HEK293T (cell line): ENCODE measurements around the gene MYH6.

Experiments
- ARNT ChIP-seq: fragments of 450-650 bp; IDR thresholded peaks from 2 replicates; pipeline ENCODE4 v1.6.1; 2017; ENCODE audit warnings: mild to moderate bottlenecking
- BHLHE40 ChIP-seq: fragments of 450-650 bp; IDR thresholded peaks from 2 replicates; pipeline ENCODE4 v1.6.1; 2016; ENCODE audit warnings: mild to moderate bottlenecking, moderate library complexity, borderline replicate concordance
- FOXA1 ChIP-seq: fragments of 450-650 bp; IDR thresholded peaks from 2 replicates; pipeline ENCODE4 v1.6.1; 2016; ENCODE audit warnings: mild to moderate bottlenecking
- FOXK2 ChIP-seq: fragments of 450-650 bp; IDR thresholded peaks from 2 replicates; pipeline ENCODE4 v1.6.1; 2016; ENCODE audit warnings: mild to moderate bottlenecking
- FOXM1 ChIP-seq: fragments of 450-650 bp; IDR thresholded peaks from 2 replicates; pipeline ENCODE4 v1.6.1; 2017; ENCODE audit warnings: mild to moderate bottlenecking, borderline replicate concordance
- HDGF ChIP-seq: fragments of 450-650 bp; IDR thresholded peaks from 2 replicates; pipeline ENCODE4 v1.6.1; 2017; ENCODE audit warnings: antibody characterized with exemption, borderline replicate concordance
- SP1 ChIP-seq: fragments of 450-650 bp; IDR thresholded peaks from 2 replicates; pipeline ENCODE4 v1.6.1; 2017
- TARDBP ChIP-seq: fragments of 450-650 bp; IDR thresholded peaks from 2 replicates; pipeline ENCODE4 v1.6.1; 2016
- ZNF384 ChIP-seq: fragments of 450-650 bp; IDR thresholded peaks from 2 replicates; pipeline ENCODE4 v1.6.1; 2016
- TF ChIP-seq, protein P1 (sequence below): fragments of 450-650 bp; IDR thresholded peaks from 2 replicates; pipeline ENCODE4 v1.6.1; 2016

DNA sequence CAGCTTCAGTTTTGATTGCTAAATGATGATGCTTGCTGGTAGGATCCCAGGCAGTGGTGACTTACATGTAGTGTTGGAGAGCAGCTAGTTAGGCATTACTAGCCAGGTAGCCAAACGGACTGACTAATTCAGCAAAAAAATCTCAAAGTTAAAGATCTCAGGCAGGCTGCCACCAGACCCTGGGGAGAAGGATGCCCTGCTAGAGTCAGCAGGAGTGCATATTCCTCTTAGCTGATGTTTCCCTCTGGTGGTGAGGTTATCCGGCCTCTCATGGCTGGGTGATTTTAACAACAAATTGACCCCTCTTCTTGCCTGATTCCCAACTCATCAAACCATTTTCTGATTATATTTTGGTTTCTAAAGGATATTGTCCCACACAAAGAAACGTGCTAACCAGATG lies 45.9 kb downstream of the MYH6 start:
- TF ChIP-seq TARDBP: no peak
- TF ChIP-seq FOXM1: no peak
- no peak for TF ChIP-seq BHLHE40
- TF ChIP-seq ARNT: no peak
- TF ChIP-seq FOXK2: no peak
- no peak for TF ChIP-seq SP1
- no peak for TF ChIP-seq HDGF
- TF ChIP-seq, protein P1, sequence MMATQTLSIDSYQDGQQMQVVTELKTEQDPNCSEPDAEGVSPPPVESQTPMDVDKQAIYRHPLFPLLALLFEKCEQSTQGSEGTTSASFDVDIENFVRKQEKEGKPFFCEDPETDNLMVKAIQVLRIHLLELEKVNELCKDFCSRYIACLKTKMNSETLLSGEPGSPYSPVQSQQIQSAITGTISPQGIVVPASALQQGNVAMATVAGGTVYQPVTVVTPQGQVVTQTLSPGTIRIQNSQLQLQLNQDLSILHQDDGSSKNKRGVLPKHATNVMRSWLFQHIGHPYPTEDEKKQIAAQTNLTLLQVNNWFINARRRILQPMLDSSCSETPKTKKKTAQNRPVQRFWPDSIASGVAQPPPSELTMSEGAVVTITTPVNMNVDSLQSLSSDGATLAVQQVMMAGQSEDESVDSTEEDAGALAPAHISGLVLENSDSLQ: no peak
- TF ChIP-seq FOXA1: no peak
- TF ChIP-seq ZNF384: no peak
